A549 (cell line): ENCODE measurements around the gene ARHGEF26. TPM values are rescaled to one million over a fixed set of nuclear protein-coding genes. Genes with fewer than 3 reads are reported as not detected.

Source experiments
- ATAC-seq, 2 experiments: fragments of 200-7000 bp in 1 of 2; fragments of >200 bp in 1 of 2; cut with Nextera tagmentation in 1 of 2; cut with Tn5 transposase in 1 of 2; 3 replicates each; pipeline versions ENCODE4 v1.8.0 to v1.9.1; 2018 to 2020; ENCODE audit warnings: mild to moderate bottlenecking in 1 of 2, moderate library complexity in 1 of 2
- CTCF ChIA-PET: fragments of 300-600 bp; sonication (Branson Sonifier 250); formaldehyde crosslinking; extraction: SDS; loops from one replicate; lab custom pipeline; 2021; ENCODE audit warnings: antibody characterized with exemption, inconsistent platforms; lab: Yijun Ruan, JAX
- POLR2A ChIA-PET: fragments of 350-600 bp; formaldehyde crosslinking; extraction: SDS; loops from one replicate; lab custom pipeline; 2021; ENCODE audit warnings: antibody characterized with exemption, inconsistent platforms; lab: Yijun Ruan, JAX
- DNase-seq, 2 experiments: peaks; one replicate each; pipeline versions ENCODE4 v3.0.0 to v3.0.0-alpha.2; 2011 to 2016; ENCODE audit warnings: low read depth in 1 of 2, low spot score in 1 of 2
- FAIRE-seq: peaks from 2 replicates; lab custom pipeline; 2011; peaks lifted over from hg19 to GRCh38; lab: Jason Lieb, UNC
- H3K27ac ChIP-seq, 2 experiments: fragments of >200 bp; sonication (Bioruptor Twin); formaldehyde crosslinking; 3 replicates each; pipeline ENCODE4 v1.5.1; 2016 to 2017
- H3K4me1 ChIP-seq: fragments of >200 bp; sonication (Bioruptor Twin); formaldehyde crosslinking; 3 replicates; pipeline ENCODE4 v1.6.1; 2016
- H3K4me2 ChIP-seq: fragments of >200 bp; sonication (Bioruptor Twin); formaldehyde crosslinking; 3 replicates; pipeline ENCODE4 v1.6.1; 2016
- H3K4me3 ChIP-seq: fragments of >200 bp; sonication (Bioruptor Twin); formaldehyde crosslinking; 3 replicates; pipeline ENCODE4 v1.5.1; 2016
- H3K9me3 ChIP-seq: fragments of >200 bp; sonication (Bioruptor Twin); formaldehyde crosslinking; 3 replicates; pipeline ENCODE4 v1.6.1; 2016
- BHLHE40 ChIP-seq: IDR thresholded peaks from 2 replicates; pipeline ENCODE4 v1.6.1; 2012; ENCODE audit warnings: low read depth, low read length, inconsistent platforms
- CBX2 ChIP-seq: fragments of 200-600 bp; sonication (generic); IDR thresholded peaks from 2 replicates; pipeline ENCODE4 v1.6.1; 2016; ENCODE audit warnings: low read depth, mild to moderate bottlenecking, borderline replicate concordance
- CEBPB ChIP-seq, 2 experiments: fragments of >200 bp in 1 of 2; sonication (Bioruptor Twin) in 1 of 2; formaldehyde crosslinking in 1 of 2; IDR thresholded peaks; 2 replicates each; pipeline ENCODE4 v1.6.1; 2012 to 2016
- EHMT2 ChIP-seq: fragments of 200-600 bp; sonication (generic); IDR thresholded peaks from 2 replicates; pipeline ENCODE4 v1.6.1; 2016; ENCODE audit warnings: antibody characterized with exemption, low read depth, mild to moderate bottlenecking, moderate library complexity
- FOSL2 ChIP-seq, 2 experiments: fragments of 450-650 bp in 1 of 2; fragments of >200 bp in 1 of 2; sonication (Bioruptor Twin) in 1 of 2; formaldehyde crosslinking; IDR thresholded peaks; 2 replicates each; pipeline versions ENCODE4 v1.5.0 to v1.6.1; 2016 to 2020; ENCODE audit warnings: mild to moderate bottlenecking in 1 of 2, moderate library complexity in 1 of 2
- HDAC2 ChIP-seq: fragments of 200-600 bp; sonication (generic); IDR thresholded peaks from 2 replicates; pipeline ENCODE4 v1.6.1; 2016
- HEYL ChIP-seq: fragments of 250-450 bp; sonication (Bioruptor Pico); IDR thresholded peaks from 2 replicates; pipeline ENCODE4 v1.8.0; 2021; ENCODE audit warnings: mild to moderate bottlenecking, moderate library complexity
- HOXB13 ChIP-seq: fragments of 250-450 bp; sonication (Bioruptor Pico); IDR thresholded peaks from 2 replicates; pipeline ENCODE4 v1.5.0; 2020; ENCODE audit warnings: low read depth, mild to moderate bottlenecking, moderate library complexity
- HOXB5 ChIP-seq: fragments of 250-450 bp; sonication (Bioruptor Pico); IDR thresholded peaks from 2 replicates; pipeline ENCODE4 v1.5.0; 2020; ENCODE audit warnings: mild to moderate bottlenecking, moderate library complexity
- MAFK ChIP-seq: fragments of 450-650 bp; IDR thresholded peaks from 2 replicates; pipeline ENCODE4 v1.6.1; 2014; ENCODE audit not compliant: partially characterized antibody
- NR3C1 ChIP-seq: fragments of >200 bp; sonication (Bioruptor Twin); formaldehyde crosslinking; IDR thresholded peaks from 3 replicates; pipeline ENCODE4 v1.6.1; 2017
- PHF8 ChIP-seq: fragments of 200-600 bp; sonication (generic); IDR thresholded peaks from 2 replicates; pipeline ENCODE4 v1.6.1; 2016; ENCODE audit warnings: low read depth, mild to moderate bottlenecking, antibody characterized with exemption, moderate library complexity, borderline replicate concordance
- POLR2AphosphoS2 ChIP-seq: conservative IDR thresholded peaks from 2 replicates; pipeline ENCODE4 v1.6.1; 2012; ENCODE audit warnings: low read length, improper control_type of control experiment, inconsistent platforms
- RAD21 ChIP-seq, 2 experiments: fragments of >200 bp in 1 of 2; sonication (Bioruptor Twin) in 1 of 2; formaldehyde crosslinking in 1 of 2; IDR thresholded peaks in 1 of 2; conservative IDR thresholded peaks in 1 of 2; 2 replicates in 1 of 2; 3 replicates in 1 of 2; pipeline ENCODE4 v1.6.1; 2012 to 2018; ENCODE audit warnings: inconsistent platforms in 1 of 2
- RCOR1 ChIP-seq: fragments of 150-350 bp; IDR thresholded peaks from 2 replicates; pipeline ENCODE4 v1.6.1; 2014; ENCODE audit warnings: antibody characterized with exemption, low read length, low read depth
- SREBF2 ChIP-seq: fragments of 450-650 bp; IDR thresholded peaks from 2 replicates; pipeline ENCODE4 v1.6.1; 2014; ENCODE audit warnings: mild to moderate bottlenecking, moderate library complexity
- TFCP2L1 ChIP-seq: fragments of 250-450 bp; sonication (Bioruptor Pico); IDR thresholded peaks from 2 replicates; pipeline ENCODE4 v1.5.0; 2021; ENCODE audit warnings: mild to moderate bottlenecking
- TP53 ChIP-seq: fragments of 250-450 bp; sonication (Bioruptor Pico); IDR thresholded peaks from 2 replicates; pipeline ENCODE4 v1.5.0; 2021; ENCODE audit warnings: mild to moderate bottlenecking, moderate library complexity
- ZC3H11A ChIP-seq: fragments of 450-650 bp; IDR thresholded peaks from 2 replicates; pipeline ENCODE4 v1.6.1; 2014; ENCODE audit warnings: antibody characterized with exemption, mild to moderate bottlenecking
- ZNF302 ChIP-seq: fragments of 250-450 bp; sonication (Bioruptor Pico); IDR thresholded peaks from 2 replicates; pipeline ENCODE4 v1.9.0; 2021; ENCODE audit warnings: inconsistent platforms, mild to moderate bottlenecking, moderate library complexity
- WGBS: methylation state at CpG from one replicate; pipeline ENCODE4 v1.1.6; 2017; ENCODE audit errors: missing lambda C conversion rate; 5-methylcytosine and 5-hydroxymethylcytosine counted together
- polyA plus RNA-seq, 4 experiments: library from polyadenylated mRNA; depleted of rRNA in 3 of 4; stranded (reverse); fragments of >200 nt; fragmentation: RNase III in 1 of 4; extraction: RNeasy Plus Mini Kit Qiagen cat#74134 plus additional on column Dnase treatment in 1 of 4; gene quantifications; 2 replicates in 3 of 4; 3 replicates in 1 of 4; pipeline ENCODE4 v1.2.3, GENCODE V29; 2011 to 2017
- TF ChIP-seq, protein P1 (sequence below): IDR thresholded peaks from 2 replicates; pipeline ENCODE4 v1.6.1; 2012
- TF ChIP-seq, protein P2 (sequence below): fragments of 250-450 bp; sonication (Bioruptor Pico); IDR thresholded peaks from 2 replicates; pipeline ENCODE4 v1.5.0; 2020; ENCODE audit warnings: low read depth, mild to moderate bottlenecking, moderate library complexity
- TF ChIP-seq, protein P3 (sequence below): IDR thresholded peaks from 2 replicates; pipeline ENCODE4 v1.6.1; 2012
- TF ChIP-seq, protein P4 (sequence below): fragments of 200-600 bp; sonication (generic); IDR thresholded peaks from 2 replicates; pipeline ENCODE4 v1.6.1; 2016; ENCODE audit warnings: antibody characterized with exemption, mild to moderate bottlenecking, moderate library complexity

ARHGEF26 gene
- polyA plus RNA-seq, 2 of the 4 experiments (the other 2 are of a cell fraction): 2.9 to 5.8 TPM

DNA sequence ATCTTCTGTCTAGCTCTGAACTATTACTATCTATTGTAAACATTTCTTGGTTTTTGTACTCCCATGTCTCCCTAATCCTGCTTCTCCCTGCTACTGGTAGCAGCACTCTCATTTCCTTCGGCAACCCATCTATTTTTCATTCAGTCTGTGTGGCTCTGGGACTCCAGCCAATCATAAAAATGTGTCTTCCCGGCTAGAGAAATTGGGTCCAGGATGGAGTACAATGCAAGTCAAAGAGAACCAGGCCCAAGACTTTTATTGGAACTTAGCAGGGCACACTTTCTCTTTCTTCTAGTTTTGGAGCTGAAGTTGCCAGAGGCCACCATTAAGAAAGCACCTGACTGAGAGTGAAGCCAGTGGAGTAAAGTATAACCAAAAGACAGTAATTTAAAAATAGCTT lies 22.8 kb upstream of the ARHGEF26 start (continued):
- TF ChIP-seq MAFK (no peak), PHF8 (no peak), NR3C1 (no peak)
- TF ChIP-seq, protein P1, sequence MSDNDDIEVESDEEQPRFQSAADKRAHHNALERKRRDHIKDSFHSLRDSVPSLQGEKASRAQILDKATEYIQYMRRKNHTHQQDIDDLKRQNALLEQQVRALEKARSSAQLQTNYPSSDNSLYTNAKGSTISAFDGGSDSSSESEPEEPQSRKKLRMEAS: no peak

DNA sequence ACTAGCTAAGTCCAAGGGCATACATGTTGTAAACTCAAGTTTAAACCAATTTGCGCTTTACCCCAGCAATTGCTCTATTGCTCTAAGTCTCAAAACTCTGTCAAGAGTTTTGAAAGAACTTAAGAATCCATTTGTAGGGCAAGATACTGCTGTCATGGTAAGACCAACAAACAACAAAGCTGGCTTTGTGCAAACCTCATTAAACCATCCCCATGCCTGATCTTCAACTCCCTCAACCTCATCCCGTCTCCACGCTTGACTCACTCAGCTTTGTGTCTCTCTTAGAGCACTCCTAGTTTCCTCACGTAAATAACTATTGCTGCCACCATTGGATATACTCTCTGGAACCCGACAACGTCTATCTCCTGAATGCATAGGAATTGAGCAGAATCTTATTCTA lies 20.6 kb upstream of the ARHGEF26 start:
- no peak overlapping the region for H3K4me2 ChIP-seq
- POLR2A ChIA-PET: no interaction called here
- no peak overlapping the region for H3K27ac ChIP-seq
- no peaks in the 10 kb centered on the region for H3K9me3 ChIP-seq
- no peak for FAIRE-seq
- no peak for ATAC-seq
- CTCF ChIA-PET: interaction anchor here (1.4 kb wide), 1 partner anchor 152 kb away, joined by 4 read pairs; no protein-coding TSS in a partner anchor
- no peak overlapping the region for H3K4me3 ChIP-seq
- TF ChIP-seq HDAC2: no peak
- TF ChIP-seq ZNF302 (CRISPR knock-in tag): no peak
- no peak for TF ChIP-seq RCOR1
- no peak for TF ChIP-seq TFCP2L1
- no peak for TF ChIP-seq BHLHE40
- TF ChIP-seq, protein P2, sequence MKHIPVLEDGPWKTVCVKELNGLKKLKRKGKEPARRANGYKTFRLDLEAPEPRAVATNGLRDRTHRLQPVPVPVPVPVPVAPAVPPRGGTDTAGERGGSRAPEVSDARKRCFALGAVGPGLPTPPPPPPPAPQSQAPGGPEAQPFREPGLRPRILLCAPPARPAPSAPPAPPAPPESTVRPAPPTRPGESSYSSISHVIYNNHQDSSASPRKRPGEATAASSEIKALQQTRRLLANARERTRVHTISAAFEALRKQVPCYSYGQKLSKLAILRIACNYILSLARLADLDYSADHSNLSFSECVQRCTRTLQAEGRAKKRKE (CRISPR knock-in tag): no peak
- TF ChIP-seq, protein P1: no peak
- no peak for TF ChIP-seq FOSL2 (IDR thresholded peaks at IDR 0.05)
- TF ChIP-seq FOSL2 (CRISPR knock-in tag; IDR thresholded peaks at IDR 0.05): no peak
- WGBS: 84% methylated on average over 6 of the region's 6 CpGs
- DNase-seq: no peak
- no peaks in the 10 kb centered on the region for H3K4me1 ChIP-seq

DNA sequence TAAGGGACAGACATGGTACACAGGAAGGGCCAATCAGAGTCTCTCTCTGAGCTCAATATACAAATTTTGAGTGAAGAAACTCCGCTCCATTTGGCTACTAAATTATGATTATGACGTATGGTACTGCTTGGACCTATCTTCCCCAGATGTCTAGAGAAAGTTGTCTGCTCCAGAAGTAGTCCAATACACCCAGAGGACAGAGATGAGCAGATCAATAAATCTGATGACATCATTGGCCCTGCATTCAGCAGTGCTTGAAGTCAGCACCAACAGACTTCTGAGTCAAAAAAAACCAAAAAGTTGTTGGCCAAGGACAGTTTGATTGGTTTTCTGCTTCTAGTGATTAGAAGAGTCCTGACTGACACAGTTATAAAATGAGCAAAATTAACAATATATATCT lies 19.9 kb upstream of the ARHGEF26 start:
- ChIA-PET CTCF (interaction anchor here (1.1 to 1.4 kb wide), 2 partner anchors 151 to 152 kb away, joined by 3 to 4 read pairs; no protein-coding TSS in a partner anchor), POLR2A (no interaction called here)
- DNase-seq (no peak), FAIRE-seq (no peak), ATAC-seq (no peak)
- Histone ChIP-seq H3K4me3 (no peak overlapping the region), H3K27ac (no peak overlapping the region), H3K4me2 (no peak overlapping the region), H3K4me1 (no peaks in the 10 kb centered on the region), H3K9me3 (no peaks in the 10 kb centered on the region)
- TF ChIP-seq ZNF302 (CRISPR knock-in tag) (no peak), CBX2 (no peak), POLR2AphosphoS2 (no peak), CEBPB (IDR thresholded peaks at IDR 0.05) (no peak), HOXB5 (CRISPR knock-in tag) (no peak), TP53 (CRISPR knock-in tag) (no peak), HDAC2 (no peak), HOXB13 (CRISPR knock-in tag) (no peak), EHMT2 (no peak), SREBF2 (no peak), RCOR1 (no peak), HEYL (no peak), ZC3H11A (no peak), RAD21 (conservative IDR thresholded peaks at IDR 0.05 in 1 of 2, IDR thresholded peaks at IDR 0.05 in 1 of 2) (no peak), TFCP2L1 (no peak), NR3C1 (no peak)
- TF ChIP-seq, protein P2 (CRISPR knock-in tag): no peak
- TF ChIP-seq, protein P3, sequence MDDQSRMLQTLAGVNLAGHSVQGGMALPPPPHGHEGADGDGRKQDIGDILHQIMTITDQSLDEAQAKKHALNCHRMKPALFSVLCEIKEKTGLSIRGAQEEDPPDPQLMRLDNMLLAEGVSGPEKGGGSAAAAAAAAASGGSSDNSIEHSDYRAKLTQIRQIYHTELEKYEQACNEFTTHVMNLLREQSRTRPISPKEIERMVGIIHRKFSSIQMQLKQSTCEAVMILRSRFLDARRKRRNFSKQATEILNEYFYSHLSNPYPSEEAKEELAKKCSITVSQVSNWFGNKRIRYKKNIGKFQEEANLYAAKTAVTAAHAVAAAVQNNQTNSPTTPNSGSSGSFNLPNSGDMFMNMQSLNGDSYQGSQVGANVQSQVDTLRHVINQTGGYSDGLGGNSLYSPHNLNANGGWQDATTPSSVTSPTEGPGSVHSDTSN: no peak
- TF ChIP-seq, protein P1: no peak
- TF ChIP-seq, protein P4, sequence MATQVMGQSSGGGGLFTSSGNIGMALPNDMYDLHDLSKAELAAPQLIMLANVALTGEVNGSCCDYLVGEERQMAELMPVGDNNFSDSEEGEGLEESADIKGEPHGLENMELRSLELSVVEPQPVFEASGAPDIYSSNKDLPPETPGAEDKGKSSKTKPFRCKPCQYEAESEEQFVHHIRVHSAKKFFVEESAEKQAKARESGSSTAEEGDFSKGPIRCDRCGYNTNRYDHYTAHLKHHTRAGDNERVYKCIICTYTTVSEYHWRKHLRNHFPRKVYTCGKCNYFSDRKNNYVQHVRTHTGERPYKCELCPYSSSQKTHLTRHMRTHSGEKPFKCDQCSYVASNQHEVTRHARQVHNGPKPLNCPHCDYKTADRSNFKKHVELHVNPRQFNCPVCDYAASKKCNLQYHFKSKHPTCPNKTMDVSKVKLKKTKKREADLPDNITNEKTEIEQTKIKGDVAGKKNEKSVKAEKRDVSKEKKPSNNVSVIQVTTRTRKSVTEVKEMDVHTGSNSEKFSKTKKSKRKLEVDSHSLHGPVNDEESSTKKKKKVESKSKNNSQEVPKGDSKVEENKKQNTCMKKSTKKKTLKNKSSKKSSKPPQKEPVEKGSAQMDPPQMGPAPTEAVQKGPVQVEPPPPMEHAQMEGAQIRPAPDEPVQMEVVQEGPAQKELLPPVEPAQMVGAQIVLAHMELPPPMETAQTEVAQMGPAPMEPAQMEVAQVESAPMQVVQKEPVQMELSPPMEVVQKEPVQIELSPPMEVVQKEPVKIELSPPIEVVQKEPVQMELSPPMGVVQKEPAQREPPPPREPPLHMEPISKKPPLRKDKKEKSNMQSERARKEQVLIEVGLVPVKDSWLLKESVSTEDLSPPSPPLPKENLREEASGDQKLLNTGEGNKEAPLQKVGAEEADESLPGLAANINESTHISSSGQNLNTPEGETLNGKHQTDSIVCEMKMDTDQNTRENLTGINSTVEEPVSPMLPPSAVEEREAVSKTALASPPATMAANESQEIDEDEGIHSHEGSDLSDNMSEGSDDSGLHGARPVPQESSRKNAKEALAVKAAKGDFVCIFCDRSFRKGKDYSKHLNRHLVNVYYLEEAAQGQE: no peak
- 72% methylated on average over 2 of the region's 2 CpGs for WGBS
